NT2/D1 (cell line): ENCODE results near the gene OR4F15.
"Not testable (repeated sequence)": the region's sequence is repeated elsewhere in the genome, so short reads cannot be mapped to it uniquely, and the experiment has no call there.

Source experiments
- SUZ12 ChIP-seq: IDR thresholded peaks from 2 replicates; pipeline ENCODE4 v1.6.1; 2011; ENCODE audit not compliant: insufficient read length, insufficient read depth; ENCODE audit errors: extremely low read depth
- YY1 ChIP-seq: IDR thresholded peaks from 2 replicates; pipeline ENCODE4 v1.6.1; 2011; ENCODE audit not compliant: insufficient read length, insufficient read depth
- ZNF274 ChIP-seq: IDR thresholded peaks from 2 replicates; pipeline ENCODE4 v1.6.1; 2011; ENCODE audit warnings: mild to moderate bottlenecking, low read depth, low read length

- TF ChIP-seq ZNF274, YY1, SUZ12: not testable (repeated sequence)
Observed at GRCh38 chr15:101780225-101780624, 31.8 kb upstream of the OR4F15 start.
